Tibial nerve (tissue), 3 donors: ENCODE measurements around the gene KRTAP5-8.

Experiments
- CTCF ChIP-seq, 5 experiments: fragments of 200-600 bp in 3 of 5; fragments of 450-650 bp in 2 of 5; sonication (generic) in 3 of 5; IDR thresholded peaks; one replicate each; pipeline ENCODE4 v1.5.1; 2016 to 2019; ENCODE audit warnings: antibody characterized with exemption in 5 of 5, mild to moderate bottlenecking in 3 of 5, moderate library complexity in 2 of 5
- POLR2A ChIP-seq, 2 donors: fragments of 450-650 bp; IDR thresholded peaks; one replicate each; pipeline ENCODE4 v1.6.1; 2017; ENCODE audit warnings: antibody characterized with exemption in 2 of 2, mild to moderate bottlenecking in 2 of 2, moderate library complexity in 2 of 2

- TF ChIP-seq CTCF (IDR thresholded peaks at IDR 0.05) (no peak), POLR2A (IDR thresholded peaks at IDR 0.05) (no peak)
Measured at GRCh38 chr11:71532036-71532610, 5.7 kb upstream of the KRTAP5-8 start.
